Prostate gland (tissue), 2 donors: ENCODE measurements around the gene NOTCH2. TPM values are rescaled to one million over a fixed set of nuclear protein-coding genes. Genes with fewer than 3 reads are reported as not detected.

Experiments used
- DNase-seq: peaks from one replicate; pipeline ENCODE4 v3.0.0-alpha.2; 2019; ENCODE audit warnings: low spot score
- H3K27ac ChIP-seq, 2 donors: fragments of 200-600 bp; sonication (generic); 2 replicates each; pipeline ENCODE4 v1.5.1; 2017 to 2019
- H3K27me3 ChIP-seq: fragments of 200-600 bp; sonication (generic); replicated peaks from 2 replicates; pipeline ENCODE4 v1.5.1; 2019; ENCODE audit not compliant: insufficient read depth
- H3K36me3 ChIP-seq, 2 donors: fragments of 200-600 bp; sonication (generic); 1 replicate in 1 of 2; 2 replicates in 1 of 2; pipeline versions ENCODE4 v1.5.1 to v1.8.1; 2017 to 2019
- H3K4me1 ChIP-seq: fragments of 200-600 bp; sonication (generic); replicated peaks from 2 replicates; pipeline ENCODE4 v1.5.1; 2019
- H3K4me3 ChIP-seq, 2 donors: fragments of 200-600 bp; sonication (generic); 2 replicates each; pipeline ENCODE4 v1.5.1; 2017 to 2019
- H3K9me3 ChIP-seq: fragments of 200-600 bp; sonication (generic); 2 replicates; pipeline ENCODE4 v1.5.1; 2017
- CTCF ChIP-seq, 4 experiments: fragments of 200-600 bp in 2 of 4; fragments of 450-650 bp in 2 of 4; sonication (generic) in 2 of 4; IDR thresholded peaks; 1 replicate in 3 of 4; 2 replicates in 1 of 4; pipeline ENCODE4 v1.5.1; 2016 to 2019; ENCODE audit warnings: antibody characterized with exemption in 4 of 4, mild to moderate bottlenecking in 2 of 4, moderate library complexity in 2 of 4
- POLR2A ChIP-seq: fragments of 450-650 bp; IDR thresholded peaks from one replicate; pipeline ENCODE4 v1.6.1; 2016; ENCODE audit warnings: antibody characterized with exemption, mild to moderate bottlenecking
- POLR2AphosphoS5 ChIP-seq: sonication (generic); formaldehyde crosslinking; IDR thresholded peaks from one replicate; pipeline ENCODE4 v1.6.1; 2017; ENCODE audit warnings: antibody characterized with exemption
- WGBS: methylation state at CpG from one replicate; pipeline ENCODE4 v1.1.5; 2018; 5-methylcytosine and 5-hydroxymethylcytosine counted together
- intact Hi-C: fragments of 100-400 bp; cut with DNase I; formaldehyde crosslinking; loops from one replicate; pipeline ENCODE4 v1.14.2; 2022
- total RNA-seq, 2 donors: library from RNA; depleted of rRNA; stranded (reverse); fragments of >200 nt; gene quantifications; one replicate each; pipeline ENCODE4 v1.1.0, GENCODE V29; 2016

Gene NOTCH2
- total RNA-seq, 2 donors from 2014 or later, result 77.7 to 231 TPM

- Histone ChIP-seq H3K4me3 (no peak overlapping the region), H3K27ac (no peak overlapping the region), H3K9me3 (no peaks in the 10 kb centered on the region), H3K36me3 (no peaks in the 10 kb centered on the region), H3K4me1 (no peaks in the 10 kb centered on the region), H3K27me3 (no peaks in the 10 kb centered on the region)
- no peak for TF ChIP-seq POLR2AphosphoS5
- TF ChIP-seq CTCF (IDR thresholded peaks at IDR 0.05), result no peak
- no peak for TF ChIP-seq POLR2A
- intact Hi-C loops, result no loop called here
- DNase-seq, result no peak
These were observed 182.0 kb downstream of the NOTCH2 start for GRCh38 chr1:119887427-119887826.

- H3K27ac ChIP-seq, result no peak overlapping the region
- intact Hi-C loops, result no loop called here
- WGBS, result 63% methylated on average over 11 of the region's 11 CpGs
These were observed 183.3 kb downstream of the NOTCH2 start for GRCh38 chr1:119885903-119886783.

GRCh38 chr1:119884711-119885110 is 184.8 kb downstream of the NOTCH2 start:
- no peaks in the 10 kb centered on the region for H3K27me3 ChIP-seq
- intact Hi-C loops, result no loop called here
- 40% methylated on average over 2 of the region's 2 CpGs for WGBS
- no peaks in the 10 kb centered on the region for H3K9me3 ChIP-seq
- no peaks in the 10 kb centered on the region for H3K4me1 ChIP-seq
- H3K36me3 ChIP-seq, result no peaks in the 10 kb centered on the region
- TF ChIP-seq POLR2AphosphoS5 (no peak), POLR2A (no peak), CTCF (IDR thresholded peaks at IDR 0.05) (no peak)
- H3K27ac ChIP-seq, result no peak overlapping the region
- H3K4me3 ChIP-seq, result no peak overlapping the region
- no peak for DNase-seq

More at GRCh38 chr1:119885903-119886783, 183.3 kb downstream of the NOTCH2 start:
- Histone ChIP-seq H3K27me3 (no peaks in the 10 kb centered on the region), H3K36me3 (no peaks in the 10 kb centered on the region), H3K4me1 (no peaks in the 10 kb centered on the region), H3K4me3 (no peak overlapping the region), H3K9me3 (no peaks in the 10 kb centered on the region)
- TF ChIP-seq POLR2AphosphoS5 (no peak), CTCF (IDR thresholded peaks at IDR 0.05) (peak; percentile 18 to 66 (median 52)), POLR2A (no peak)
- DNase-seq, result peak; percentile 35

- Histone ChIP-seq H3K27ac (no peak overlapping the region), H3K36me3 (no peaks in the 10 kb centered on the region), H3K27me3 (no peaks in the 10 kb centered on the region), H3K9me3 (no peaks in the 10 kb centered on the region), H3K4me1 (no peaks in the 10 kb centered on the region), H3K4me3 (no peak overlapping the region)
- 90% methylated on average over 3 of the region's 3 CpGs for WGBS
- DNase-seq, result no peak
- no peak for TF ChIP-seq POLR2AphosphoS5
- TF ChIP-seq POLR2A, result no peak
- no peak for TF ChIP-seq CTCF (IDR thresholded peaks at IDR 0.05)
- intact Hi-C loops, result no loop called here
These were observed 185.6 kb downstream of the NOTCH2 start for GRCh38 chr1:119883826-119884225.
